LHCN-M2 (cell line): Measurements from ENCODE around the gene DHRS4. TPM values are rescaled to one million over a fixed set of nuclear protein-coding genes. Genes with fewer than 3 reads are reported as not detected.
A peak's percentile ranks its signal among the peaks of the same experiment; 100 is the strongest.
"Not testable (repeated sequence)": the region's sequence is repeated elsewhere in the genome, so short reads cannot be mapped to it uniquely, and the experiment has no call there.

Source experiments
- DNase-seq: peaks from one replicate; pipeline ENCODE4 v3.0.0-alpha.2; 2012; ENCODE audit warnings: low read depth
- total RNA-seq: library from RNA; depleted of rRNA; stranded (reverse); fragments of >200 nt; gene quantifications from 2 replicates; pipeline ENCODE4 v1.2.3, GENCODE V29; 2014

Gene DHRS4
- total RNA-seq, 1 experiment from 2014 or later, result 50.6 TPM

DNA sequence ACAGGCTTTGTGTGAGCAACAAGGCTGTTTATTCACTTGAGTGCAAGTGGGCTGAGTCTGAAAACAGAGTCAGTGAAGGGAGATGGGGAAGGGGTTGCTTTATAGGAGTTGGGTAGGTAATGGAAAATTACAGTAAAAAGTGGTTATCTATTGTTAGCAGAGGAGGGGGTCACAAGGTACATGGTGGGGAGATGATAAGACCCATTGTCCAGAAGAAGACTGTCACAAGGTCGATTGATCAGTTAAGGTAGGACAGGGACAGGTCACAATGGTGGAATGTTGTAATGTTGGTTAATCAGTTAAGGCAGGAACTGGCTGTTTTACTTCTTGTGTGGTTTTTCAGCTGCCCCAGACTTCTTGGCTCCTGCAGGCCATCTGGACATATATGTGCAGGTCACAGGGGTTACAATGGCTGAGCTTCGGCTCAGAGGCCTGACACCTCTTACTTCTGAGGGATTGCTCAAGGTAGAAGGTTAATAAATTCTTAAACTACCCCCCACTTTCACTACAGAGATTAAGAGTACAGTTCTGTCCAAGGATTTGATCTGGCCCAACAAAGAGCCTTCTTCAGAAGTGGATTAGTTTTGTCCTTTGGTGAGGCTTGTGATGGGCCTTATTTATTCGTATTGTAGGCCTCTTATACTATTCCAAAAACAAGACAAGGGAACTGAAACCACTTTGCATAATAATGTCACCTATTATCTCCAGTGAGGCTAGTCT, 13.8 kb upstream of the DHRS4 start:
- no peak for DNase-seq

GRCh38 chr14:23941230-23941629, 12.3 kb upstream of the DHRS4 start:
- no peak for DNase-seq

DNA sequence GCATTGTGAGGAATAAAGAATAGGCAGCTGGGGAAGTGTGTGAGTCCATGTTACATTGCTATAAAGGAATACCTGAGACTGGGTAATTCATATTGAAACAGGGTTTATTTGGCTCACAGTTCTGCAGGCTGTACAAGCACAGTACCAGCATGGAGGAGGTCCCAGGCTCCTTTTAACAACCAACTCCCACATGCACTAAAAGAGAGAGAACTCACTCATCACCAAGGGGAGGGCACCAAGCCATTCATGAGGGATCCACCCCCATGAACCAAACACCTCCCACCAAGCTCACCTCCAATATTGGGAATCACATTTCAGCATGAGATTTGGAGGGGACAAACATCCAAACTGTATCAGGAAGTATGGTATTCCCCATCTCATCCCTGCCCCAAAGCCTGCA, 11.9 kb upstream of the DHRS4 start:
- no peak for DNase-seq

DNA sequence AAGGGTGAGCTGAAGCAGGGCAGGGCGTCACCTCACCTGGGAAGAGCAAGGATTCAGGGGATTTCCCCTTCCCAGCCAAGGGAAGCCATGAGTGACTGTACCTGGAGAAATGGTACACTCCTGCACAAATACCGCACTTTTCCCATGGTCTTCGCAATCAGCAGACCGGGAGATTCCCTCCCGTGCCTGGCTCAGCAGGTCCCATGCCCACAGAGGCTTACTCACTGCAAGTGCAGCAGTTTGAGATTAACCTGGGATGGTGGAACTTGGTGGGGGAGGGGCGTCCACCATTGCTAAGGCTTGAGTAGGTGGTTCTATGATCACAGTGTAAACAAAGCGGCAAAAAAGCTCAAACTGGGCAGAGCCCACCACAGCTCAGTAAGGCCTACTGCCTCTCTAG, 11.0 kb upstream of the DHRS4 start:
- DNase-seq, result no peak

GRCh38 chr14:23949069-23949468, 4.5 kb upstream of the DHRS4 start:
- not testable (repeated sequence) for DNase-seq

GRCh38 chr14:23950411-23951135, 3.0 kb upstream of the DHRS4 start:
- no peak for DNase-seq

DNA sequence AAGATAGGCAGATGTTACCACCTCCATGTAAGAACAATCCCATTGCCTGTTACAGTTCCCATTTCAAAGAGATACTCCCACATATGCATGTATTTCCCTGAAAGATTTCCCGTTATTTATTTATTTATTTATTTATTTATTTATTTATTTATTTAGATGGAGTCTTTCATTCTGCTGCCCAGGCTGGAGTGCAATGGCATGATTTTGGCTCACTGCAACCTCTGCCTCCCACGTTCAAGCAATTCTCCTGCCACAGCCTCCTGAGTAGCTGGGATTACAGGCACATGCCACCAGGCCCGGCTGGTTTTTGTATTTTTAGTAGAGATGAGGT, 2.5 kb upstream of the DHRS4 start:
- not testable (repeated sequence) for DNase-seq

- no peak for DNase-seq
These were observed 1.9 kb upstream of the DHRS4 start for GRCh38 chr14:23951590-23952201.

GRCh38 chr14:23953116-23953463, 480 bp upstream of the DHRS4 start:
- not testable (repeated sequence) for DNase-seq

- DNase-seq, result not testable (repeated sequence)
These were observed 677 bp downstream of the DHRS4 start for GRCh38 chr14:23954279-23954614.

GRCh38 chr14:23954965-23955364, 1.4 kb downstream of the DHRS4 start:
- DNase-seq, result not testable (repeated sequence)

GRCh38 chr14:23955811-23956210, 2.2 kb downstream of the DHRS4 start:
- DNase-seq, result not testable (repeated sequence)

DNA sequence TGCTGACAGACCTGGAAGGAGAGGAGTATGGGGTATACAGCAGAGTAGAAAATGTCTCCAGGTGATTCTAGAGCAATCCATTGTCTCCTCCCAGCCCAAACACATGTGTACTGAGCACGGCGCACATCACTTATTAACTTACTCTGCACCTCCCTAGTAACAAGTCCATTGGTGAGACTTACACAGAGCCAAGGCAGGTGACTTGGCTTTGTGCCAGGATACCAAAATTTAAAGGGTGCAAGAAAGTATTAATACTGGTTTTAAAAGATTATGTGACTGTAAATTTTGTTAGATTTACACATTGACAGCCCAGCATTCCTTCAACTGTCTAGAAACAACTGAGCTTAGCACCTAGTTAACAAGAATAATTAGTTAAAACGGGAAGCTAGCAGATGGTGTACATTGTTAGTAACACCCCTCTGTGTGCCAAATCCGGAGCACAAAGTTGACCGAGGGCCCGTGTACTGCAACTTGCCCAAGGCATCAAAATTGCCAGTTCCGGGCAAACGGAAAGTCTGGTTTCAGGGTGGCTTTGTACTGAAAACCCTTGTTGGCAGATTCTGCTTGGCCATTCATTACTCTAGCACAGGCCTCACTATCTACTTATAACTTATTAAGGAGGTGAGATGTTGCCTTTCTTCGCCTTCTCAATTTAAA, 4.5 kb downstream of the DHRS4 start:
- DNase-seq, result not testable (repeated sequence)

GRCh38 chr14:23960899-23961298, 7.3 kb downstream of the DHRS4 start:
- DNase-seq, result not testable (repeated sequence)

GRCh38 chr14:23961704-23962103, 8.1 kb downstream of the DHRS4 start:
- not testable (repeated sequence) for DNase-seq

DNA sequence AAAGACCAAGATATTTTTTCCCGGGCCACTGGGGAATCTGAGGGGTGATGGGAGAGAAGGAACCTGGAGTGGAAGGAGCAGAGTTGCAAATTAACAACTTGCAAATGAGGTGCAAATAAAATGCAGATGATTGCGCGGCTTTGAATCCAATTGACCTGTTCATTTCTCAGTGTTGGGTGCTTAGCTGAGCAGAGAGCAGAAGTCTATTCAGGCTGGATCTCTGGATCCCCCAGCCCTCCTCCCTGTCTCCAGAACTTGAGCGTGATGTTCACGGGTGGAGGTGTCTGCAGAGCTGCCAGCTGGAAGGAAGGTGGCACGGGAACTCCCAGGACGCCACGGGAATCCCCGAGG, 15.5 kb downstream of the DHRS4 start:
- DNase-seq, result not testable (repeated sequence)

- DNase-seq, result peak; percentile 11
These were observed 16.1 kb downstream of the DHRS4 start for GRCh38 chr14:23969481-23970282.

- DNase-seq, result not testable (repeated sequence)
These were observed 16.7 kb downstream of the DHRS4 start for GRCh38 chr14:23970283-23970659.

GRCh38 chr14:23973178-23973577, 19.6 kb downstream of the DHRS4 start:
- DNase-seq, result not testable (repeated sequence)

DNA sequence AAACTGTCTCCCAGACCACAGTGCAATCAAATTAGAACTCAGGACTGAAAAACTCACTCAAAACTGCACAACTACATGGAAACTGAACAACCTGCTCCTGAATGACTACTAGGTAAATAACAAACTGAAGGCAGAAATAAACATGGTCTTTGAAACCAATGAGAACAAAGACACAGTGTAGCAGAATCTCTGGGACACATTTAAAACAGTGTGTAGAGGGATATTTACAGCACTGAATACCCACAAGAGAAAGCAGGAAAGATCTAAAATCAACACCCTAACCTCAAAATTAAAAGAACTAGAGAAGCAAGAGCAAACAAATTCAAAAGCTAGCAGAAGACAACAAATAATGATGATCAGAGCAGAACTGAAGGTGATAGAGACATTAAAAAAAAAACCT, 20.5 kb downstream of the DHRS4 start:
- DNase-seq, result not testable (repeated sequence)

GRCh38 chr14:23977208-23977607, 23.6 kb downstream of the DHRS4 start:
- not testable (repeated sequence) for DNase-seq
